Measurements from ENCODE around the gene PNP. TPM values are rescaled to one million over a fixed set of nuclear protein-coding genes. Genes with fewer than 3 reads are reported as not detected.

Gene PNP
- total and polyA plus RNA-seq, 2 of the 8 experiments (the other 6 are each of a cell fraction or from before 2014, with no cell fraction given) = 108 to 130 TPM

DNA sequence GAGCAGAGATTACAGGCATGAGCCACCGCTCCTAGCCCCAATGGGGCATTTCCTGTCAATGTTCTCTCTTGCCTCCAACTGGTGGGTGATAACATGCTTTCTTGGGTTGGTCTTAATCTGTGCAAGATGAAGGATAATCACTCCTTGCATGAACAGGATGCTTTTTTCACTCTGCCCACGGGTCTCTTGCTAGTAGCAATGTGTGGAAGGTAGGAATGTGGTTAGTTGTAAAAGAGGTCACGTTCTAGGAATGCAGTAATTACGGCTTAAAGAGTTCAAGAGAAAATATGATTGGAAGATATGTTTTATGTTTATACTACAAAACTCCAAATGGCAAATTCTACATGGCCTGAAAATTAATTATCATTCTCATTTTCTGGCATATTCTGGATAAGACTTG is 46.6 kb downstream of the PNP start:
- H3K9me3 ChIP-seq (ENCODE audit: insufficient read depth in 2 of 2, low read depth in 1 of 2, low read length in 1 of 2) = no peaks in the 10 kb centered on the region
- peaks cover 0 to 2% (median 0%) of the 10 kb centered on the region in 4 experiments; a peak in 1 of 7 replicates for H3K4me1 ChIP-seq (replicated peaks in 1 of 4; ENCODE audit: control insufficient read depth in 3 of 4, insufficient read depth in 4 of 4, low read length in 3 of 4)
- no peak overlapping the region for H3K27ac ChIP-seq (ENCODE audit: low read depth, low read length)
- no peaks in the 10 kb centered on the region for H4K20me1 ChIP-seq (replicated peaks in 1 of 2; ENCODE audit: control insufficient read depth in 1 of 2, insufficient read depth in 2 of 2, low read length in 2 of 2)
- no peak overlapping the region for H4K91ac ChIP-seq (replicated peaks; ENCODE audit: insufficient read length, low read length)
- no peak overlapping the region for H2BK15ac ChIP-seq (ENCODE audit: low read length)
- H3K79me1 ChIP-seq (ENCODE audit: low read depth, low read length) = no peaks in the 10 kb centered on the region
- POLR2A ChIA-PET (ENCODE audit: partially characterized antibody) = interaction anchor here (0.7 kb wide), 1 partner anchor 46 kb away, joined by 3 read pairs; no protein-coding TSS in a partner anchor
- no peaks in the 10 kb centered on the region for H3K36me3 ChIP-seq (ENCODE audit: control insufficient read depth in 2 of 4, insufficient read depth in 4 of 4, low read length in 3 of 4)
- H2BK12ac ChIP-seq (ENCODE audit: low read depth, low read length) = no peak overlapping the region
- no peak overlapping the region for H2AFZ ChIP-seq (ENCODE audit: low read length)
- H3K4me3 ChIP-seq (ENCODE audit: extremely low read depth in 1 of 4, insufficient read depth in 2 of 4, low read depth in 3 of 4, low read length in 4 of 4) = no peak overlapping the region
- H3K27me3 ChIP-seq (replicated peaks in 1 of 4; ENCODE audit: control insufficient read depth in 3 of 4, extremely low read depth in 1 of 4, insufficient read depth in 3 of 4, low read length in 3 of 4) = no peaks in the 10 kb centered on the region
- H2BK120ac ChIP-seq (replicated peaks; ENCODE audit: low read depth, low read length) = no peak overlapping the region
- H2AK5ac ChIP-seq (ENCODE audit: low read depth, low read length) = no peak overlapping the region
- H3K9ac ChIP-seq (replicated peaks in 1 of 4; ENCODE audit: extremely low read depth in 1 of 4, low read depth in 3 of 4, low read length in 3 of 4) = no peak overlapping the region
- DNase-seq (ENCODE audit: low read depth in 1 of 2, low spot score in 2 of 2) (no peak), FAIRE-seq (no peak)
- H3K79me2 ChIP-seq (ENCODE audit: control insufficient read depth in 1 of 2, insufficient read depth in 2 of 2, low read length in 2 of 2) = no peaks in the 10 kb centered on the region
- H3K56ac ChIP-seq (replicated peaks; ENCODE audit: insufficient read length, low read depth, low read length) = no peak overlapping the region
- no peak overlapping the region for H4K5ac ChIP-seq (ENCODE audit: insufficient read length, low read depth, low read length)
- no peak overlapping the region for H3K14ac ChIP-seq (ENCODE audit: insufficient read length)
- H3K4me2 ChIP-seq (ENCODE audit: insufficient read depth in 1 of 2, low read depth in 2 of 2, low read length in 2 of 2) = no peak overlapping the region
- no peak overlapping the region for H3K23ac ChIP-seq (ENCODE audit: insufficient read length)
- H3K18ac ChIP-seq (ENCODE audit: extremely low read depth, low read length) = no peak overlapping the region
- H3K23me2 ChIP-seq (ENCODE audit: low read depth, low read length) = no peaks in the 10 kb centered on the region
- no peak overlapping the region for H2BK5ac ChIP-seq (ENCODE audit: low read depth, low read length)
- CTCF ChIA-PET (ENCODE audit: partially characterized antibody) = no interaction called here
- 68% methylated on average over 4 of the region's 4 CpGs; no CpG with 5 or more reads in 1 of the 2 experiments for WGBS, 2 experiments (ENCODE audit: extremely low coverage in 1 of 2, insufficient coverage in 1 of 2, insufficient read length in 1 of 2, insufficient replicate concordance in 2 of 2, low coverage in 1 of 2, low lambda C conversion rate in 2 of 2, missing lambda C conversion rate in 1 of 2)
- H3K4ac ChIP-seq (replicated peaks; ENCODE audit: insufficient read length, low read depth, low read length) = no peak overlapping the region
- H2BK20ac ChIP-seq (ENCODE audit: low read length) = no peak overlapping the region
- H4K8ac ChIP-seq (ENCODE audit: extremely low read depth, insufficient read depth, low read length) = no peak overlapping the region
- TF ChIP-seq BCL11A (IDR thresholded peaks at IDR 0.05; ENCODE audit: low read depth in 2 of 2, low read length in 2 of 2) (no peak), HDAC2 (IDR thresholded peaks at IDR 0.05; ENCODE audit: borderline replicate concordance in 1 of 2, low read depth in 2 of 2, low read length in 2 of 2) (no peak), ZNF274 (IDR thresholded peaks at IDR 0.05; ENCODE audit: borderline replicate concordance, extremely low read depth, low read length) (no peak), CREB1 (IDR thresholded peaks at IDR 0.05) (no peak), EZH2 (IDR thresholded peaks at IDR 0.05; ENCODE audit: low read depth, low read length, severe bottlenecking) (no peak), BACH1 (IDR thresholded peaks at IDR 0.05; ENCODE audit: low read length) (no peak), SP2 (IDR thresholded peaks at IDR 0.05; ENCODE audit: low read length) (no peak), POLR2A (IDR thresholded peaks at IDR 0.05; ENCODE audit: control extremely low read depth in 1 of 2, low read depth in 2 of 2, low read length in 2 of 2) (no peak), TCF12 (IDR thresholded peaks at IDR 0.05; ENCODE audit: low read depth, low read length) (no peak), CBX5 (IDR thresholded peaks at IDR 0.05; ENCODE audit: low read depth, low read length) (no peak)
